GM18907 (cell line): Measurements from ENCODE around the gene UBE2G1.

Experiments used
- ATAC-seq: cut with Tn5 transposase; IDR thresholded peaks from one replicate; pipeline ENCODE4 v1.9.1; 2021; ENCODE audit warnings: mild to moderate bottlenecking, moderate library complexity; ENCODE audit not compliant: unreplicated experiment

UBE2G1 gene

DNA sequence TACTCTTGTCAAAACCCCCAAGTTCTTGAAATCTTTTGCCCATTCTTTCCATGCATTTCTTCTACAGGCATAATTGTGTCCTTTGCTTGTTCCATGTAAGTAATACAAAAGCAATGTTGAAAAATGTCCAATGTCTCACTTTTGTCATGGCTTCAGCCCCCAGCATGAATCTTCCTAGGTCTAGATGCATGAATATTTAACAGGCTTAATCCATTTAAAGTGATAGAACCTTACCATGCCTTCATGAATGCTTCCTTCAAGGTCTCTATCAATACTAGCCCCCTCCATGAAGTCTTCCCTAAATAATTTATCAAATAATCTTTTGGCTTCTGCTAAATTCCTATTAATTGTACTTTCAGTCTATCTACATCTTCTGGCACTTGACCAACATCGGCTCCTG, 56.6 kb downstream of the UBE2G1 start:
- no peak for ATAC-seq

DNA sequence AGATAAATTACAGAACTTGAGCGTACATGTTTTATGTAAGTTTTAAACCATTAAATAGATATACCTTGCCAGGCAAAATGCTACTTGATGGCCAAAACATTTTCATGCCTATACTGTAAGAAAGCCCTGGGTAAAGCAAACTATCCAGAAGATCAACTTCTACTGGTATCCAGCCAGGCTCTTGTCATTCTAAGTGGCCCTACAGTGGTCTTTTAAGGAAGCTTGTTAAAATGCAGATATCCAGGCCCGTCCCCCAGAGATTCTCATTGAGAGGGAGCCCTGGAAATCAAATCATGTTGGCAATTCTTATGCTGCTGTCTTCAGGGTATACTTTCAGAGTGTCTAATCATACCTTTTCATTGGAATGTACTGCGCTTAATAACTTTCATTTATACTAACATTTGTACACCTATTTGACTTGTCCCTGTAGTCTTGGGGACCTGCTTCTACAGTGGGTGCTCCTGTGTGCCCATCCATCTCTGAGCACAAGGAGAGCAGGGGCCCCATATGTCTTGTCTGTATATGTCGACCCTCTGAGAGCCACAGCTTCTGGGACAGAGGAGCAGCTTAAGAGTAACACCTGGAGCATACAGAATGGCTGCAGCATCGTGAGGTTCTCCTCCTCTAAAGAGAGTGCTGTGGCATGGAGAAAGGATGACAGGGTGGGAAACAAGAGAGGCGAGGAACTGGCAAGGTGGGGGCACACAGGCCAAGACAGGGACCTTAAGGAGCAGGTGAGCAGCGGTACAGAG, 59.1 kb downstream of the UBE2G1 start:
- ATAC-seq, result no peak

DNA sequence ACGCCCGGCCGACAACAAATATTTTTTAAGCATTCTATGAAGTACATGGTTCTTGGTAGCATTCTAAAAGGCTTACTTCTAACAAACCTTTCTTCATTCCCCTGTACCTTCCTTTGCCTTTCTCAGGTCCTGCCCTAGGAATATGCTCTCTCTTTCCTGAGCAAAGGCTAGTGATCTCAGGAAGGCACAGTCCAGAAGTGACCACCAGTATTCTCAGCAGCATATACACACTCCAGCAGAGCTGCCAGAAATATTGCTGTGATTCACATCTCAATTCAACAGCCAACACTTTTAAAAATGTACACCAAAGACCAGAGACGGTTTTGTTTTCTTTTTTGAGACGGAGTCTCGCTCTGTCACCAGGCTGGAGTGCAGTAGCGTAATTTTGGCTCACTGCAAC, 61.3 kb downstream of the UBE2G1 start:
- no peak for ATAC-seq

DNA sequence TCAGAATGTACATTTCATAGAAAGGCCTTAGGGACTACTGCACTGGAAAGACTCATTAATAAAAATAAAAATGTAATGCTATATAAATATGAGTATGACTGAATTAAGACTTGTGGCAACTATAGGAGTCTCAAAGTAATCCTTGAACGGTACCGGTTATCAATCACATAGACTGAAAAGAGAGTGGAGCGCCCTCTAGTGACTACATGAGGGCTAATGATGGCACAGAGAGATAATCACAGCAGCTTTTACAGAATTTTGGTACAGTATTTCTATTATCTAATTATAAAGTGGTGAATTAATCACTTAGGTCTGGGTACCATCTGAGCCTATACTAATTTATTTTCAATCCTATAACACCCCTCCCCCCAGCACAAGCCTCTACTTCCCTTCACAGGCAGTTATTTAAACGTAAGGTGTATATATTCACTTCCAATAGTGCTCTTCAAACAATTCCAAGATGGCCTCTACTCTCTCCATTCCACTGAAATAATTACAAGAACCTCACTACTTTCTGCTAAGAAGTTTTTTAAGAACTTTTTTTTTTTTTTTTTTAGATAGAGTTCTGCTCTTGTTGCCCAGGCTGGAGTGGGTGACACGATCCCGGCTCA, 62.0 kb downstream of the UBE2G1 start:
- no peak for ATAC-seq

DNA sequence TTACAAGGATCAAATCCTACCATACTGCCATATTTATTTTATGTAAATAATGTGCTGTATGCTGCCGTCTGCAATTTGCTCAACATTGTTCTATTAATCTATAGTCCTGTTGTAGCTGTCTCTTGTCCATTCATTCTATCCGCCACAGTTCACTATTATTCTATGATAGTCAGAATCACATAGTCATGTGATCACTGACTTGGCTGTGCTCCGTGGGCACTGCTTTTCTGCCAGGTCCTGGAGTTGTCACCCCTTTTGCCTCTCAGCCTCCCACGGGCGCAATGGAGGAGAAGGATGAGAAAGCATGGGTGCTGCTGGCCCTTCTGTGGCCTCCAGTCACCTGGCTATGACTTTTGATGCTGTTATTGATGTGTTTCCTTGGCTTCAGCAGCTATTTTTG, 65.4 kb downstream of the UBE2G1 start:
- ATAC-seq, result no peak

DNA sequence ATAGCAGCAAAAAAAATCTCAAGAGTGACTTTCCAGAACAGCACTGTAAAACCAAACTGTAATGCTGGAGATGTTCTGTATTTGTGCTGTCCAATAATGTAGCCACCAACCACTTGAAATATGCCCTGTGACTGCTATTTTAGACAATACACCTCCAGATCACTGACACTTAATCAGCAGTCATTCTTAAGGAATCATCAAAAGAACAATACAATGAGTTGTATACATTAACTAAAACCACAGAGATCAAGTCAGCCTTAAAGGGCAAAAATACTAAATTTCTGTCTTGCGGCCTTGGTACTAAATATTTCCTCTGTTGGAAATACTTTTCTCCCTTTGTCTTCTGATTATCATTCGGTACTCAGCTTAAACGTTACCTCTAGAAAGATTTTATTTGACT, 69.1 kb downstream of the UBE2G1 start:
- ATAC-seq, result no peak

DNA sequence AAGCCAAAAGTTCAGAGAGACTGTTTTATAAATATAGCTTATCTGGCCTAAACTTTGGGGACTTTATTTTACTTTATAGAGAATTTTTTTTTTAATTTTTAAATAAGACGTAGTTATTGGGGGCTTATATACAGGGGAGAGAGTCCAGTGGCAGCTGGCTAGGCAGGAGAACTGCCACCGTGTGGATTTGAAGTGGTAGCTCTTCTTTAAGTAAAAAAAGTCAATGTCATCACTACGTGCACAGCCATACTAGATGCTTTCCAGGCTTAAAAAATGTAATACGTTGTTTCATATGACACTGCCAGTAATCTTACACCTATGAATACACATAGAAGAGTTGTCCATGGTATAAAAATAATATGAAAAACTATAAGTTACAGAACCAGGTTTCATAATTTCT, 70.8 kb downstream of the UBE2G1 start:
- no peak for ATAC-seq

DNA sequence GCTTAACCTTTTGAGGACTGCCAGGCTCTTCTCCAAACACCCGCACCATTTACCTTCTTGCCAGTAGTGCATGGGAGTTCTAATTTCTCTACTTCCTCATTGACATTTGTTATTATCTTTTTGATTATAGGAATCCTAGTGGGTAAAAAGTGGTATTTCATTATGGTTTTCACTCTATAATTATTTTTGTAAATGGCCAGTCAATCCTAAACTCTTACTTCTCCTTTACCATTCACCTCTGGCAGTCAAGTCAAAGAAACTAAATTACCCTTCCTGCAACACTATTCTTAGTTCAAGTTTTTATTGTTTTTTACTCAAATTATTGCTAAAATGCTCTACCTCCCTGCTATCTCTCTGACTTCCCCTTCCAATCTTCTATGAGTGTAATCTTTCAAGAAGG, 72.9 kb downstream of the UBE2G1 start:
- no peak for ATAC-seq

DNA sequence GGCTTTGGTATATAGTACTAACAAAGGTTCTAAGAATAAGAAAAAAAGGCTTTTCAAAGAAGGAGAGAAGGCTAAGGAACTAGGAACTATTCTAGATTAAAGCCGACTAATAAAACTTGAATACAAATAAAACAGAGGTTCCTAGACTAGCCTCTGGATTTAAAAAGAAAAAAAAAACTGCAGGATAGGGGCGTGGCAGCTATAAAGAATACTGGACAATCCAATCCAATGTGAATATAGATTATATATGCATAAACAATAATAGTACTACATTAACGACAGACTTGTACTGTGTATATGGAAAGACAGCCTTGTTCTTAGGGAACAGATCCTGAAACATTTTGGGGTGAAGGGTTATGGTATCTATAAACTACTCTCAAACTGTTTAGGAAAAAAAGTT, 78.8 kb downstream of the UBE2G1 start:
- no peak for ATAC-seq

DNA sequence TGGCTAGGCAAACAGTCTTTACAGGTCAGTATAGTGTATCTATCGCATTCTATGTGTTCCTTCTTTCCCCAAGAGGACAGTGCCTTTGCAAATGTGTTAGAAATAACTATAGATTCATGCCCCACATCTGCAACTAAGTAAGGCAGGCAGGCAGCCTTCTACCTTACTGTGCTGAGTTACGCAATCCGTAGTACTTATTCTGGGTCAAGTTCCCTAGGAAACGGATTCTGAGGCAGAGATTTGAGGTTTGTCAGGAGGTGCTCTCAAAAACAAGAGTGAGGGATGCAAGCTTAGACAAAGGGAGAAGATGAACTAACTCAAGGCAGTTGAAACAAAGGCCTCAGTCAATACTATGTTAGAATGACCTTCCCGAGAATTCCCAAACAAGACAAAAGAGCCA, 90.0 kb downstream of the UBE2G1 start:
- no peak for ATAC-seq

DNA sequence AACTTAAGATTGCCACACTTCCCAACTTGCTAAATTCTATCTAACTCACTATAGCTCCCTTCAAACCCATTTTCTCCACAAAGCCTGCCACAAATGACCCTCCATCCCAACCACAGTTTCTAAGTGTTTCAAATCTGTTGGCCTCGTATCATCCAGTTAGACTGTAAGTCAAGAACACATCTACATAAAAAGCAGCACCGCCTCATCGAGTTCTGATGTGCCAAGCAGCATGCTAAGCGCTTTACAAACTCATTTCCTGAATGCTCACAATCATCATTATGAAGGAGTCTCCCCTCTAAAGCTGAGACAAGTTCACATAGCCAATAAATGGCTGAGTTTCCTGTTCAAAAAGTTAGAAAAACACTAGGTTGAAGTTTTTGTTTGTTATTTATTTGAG, 93.5 kb downstream of the UBE2G1 start:
- no peak for ATAC-seq

DNA sequence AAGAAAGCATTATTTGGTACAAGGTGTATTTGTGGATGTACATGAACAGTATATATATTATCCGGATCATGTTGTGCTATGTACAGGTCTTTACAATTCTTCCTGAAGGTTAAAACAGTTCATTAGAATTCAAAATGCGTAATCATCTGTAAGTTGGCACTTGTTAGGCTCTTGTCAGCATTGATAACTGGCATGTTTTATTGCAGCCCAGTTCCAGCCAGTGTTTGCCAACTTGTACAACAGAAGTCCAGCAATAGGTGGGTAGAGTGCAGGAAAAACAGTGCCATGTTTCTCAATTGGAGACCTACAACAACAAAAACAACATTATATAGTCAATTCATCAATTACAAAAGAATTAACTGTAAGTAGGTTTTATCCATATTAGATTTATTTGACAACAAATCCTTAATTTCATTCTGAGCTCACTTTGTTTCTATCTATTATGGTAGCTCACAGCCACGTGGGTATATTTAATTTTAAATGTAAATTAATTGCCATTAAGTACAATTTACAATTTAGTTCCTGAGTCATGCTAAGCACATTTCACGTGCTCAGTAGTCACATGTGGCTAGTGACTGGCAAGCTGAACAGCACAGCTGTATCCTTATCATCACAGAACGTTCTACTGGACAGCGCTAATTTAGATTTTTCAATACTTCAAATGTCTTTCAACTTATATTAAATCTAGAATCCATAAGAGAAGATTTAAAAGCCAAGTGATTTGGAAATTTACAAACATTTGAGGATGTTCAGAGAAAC, 94.1 kb downstream of the UBE2G1 start:
- ATAC-seq, result no peak

DNA sequence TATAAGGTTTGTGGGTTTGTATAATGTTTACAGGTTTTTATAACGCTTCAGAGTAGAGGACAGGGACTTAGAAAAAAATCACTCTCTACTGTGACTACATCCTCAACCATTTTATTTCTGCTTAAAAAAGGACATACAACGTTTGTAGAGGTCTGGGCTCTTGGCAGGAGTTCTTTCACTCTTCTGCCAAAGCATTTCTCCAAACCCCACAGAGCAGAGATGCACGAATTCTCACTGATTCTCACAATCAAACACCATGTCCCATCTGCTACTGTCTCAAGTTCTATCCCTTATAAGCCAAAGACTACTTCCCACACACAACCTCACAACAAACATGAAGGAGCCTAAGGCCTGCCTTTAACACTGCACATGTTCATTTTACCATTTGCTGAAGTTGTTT, 95.7 kb downstream of the UBE2G1 start:
- no peak for ATAC-seq

DNA sequence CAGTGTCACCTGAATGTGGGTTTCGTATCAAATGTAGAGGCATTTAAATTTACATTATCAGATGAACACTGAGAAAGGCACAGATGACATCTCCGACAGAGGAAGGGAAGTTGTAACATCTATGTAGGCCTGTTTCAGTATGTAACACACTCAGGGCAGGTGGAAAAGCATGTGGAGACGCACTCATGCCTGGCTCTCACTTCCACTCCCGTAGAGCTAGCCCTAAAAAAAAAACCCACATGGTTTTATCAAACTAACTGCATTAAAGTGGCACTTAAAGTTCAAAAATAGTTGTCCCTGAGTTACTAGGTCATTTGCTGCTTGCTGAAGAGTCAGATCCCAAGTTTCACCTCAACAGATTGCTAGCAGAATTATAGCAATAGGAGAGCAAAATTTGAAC, 96.6 kb downstream of the UBE2G1 start:
- no peak for ATAC-seq

DNA sequence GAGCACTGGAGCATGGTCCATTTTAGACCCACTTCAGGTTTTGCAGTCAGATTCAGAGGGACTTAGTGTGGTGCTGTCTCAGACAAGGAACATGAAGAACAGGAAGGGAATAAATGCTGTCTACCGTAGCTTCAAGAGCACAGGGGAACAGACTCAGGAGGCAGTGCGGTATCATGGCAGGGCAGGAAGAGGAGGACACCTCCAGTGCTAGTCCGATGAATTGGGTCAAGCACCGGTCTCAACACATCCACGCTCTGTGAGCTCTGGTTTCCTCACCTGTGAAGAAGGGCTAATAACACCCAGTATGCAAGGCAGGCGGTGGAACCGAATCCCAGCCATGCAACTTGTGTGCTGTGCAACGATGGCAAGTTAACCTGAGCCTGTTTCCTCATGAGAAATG, 99.1 kb downstream of the UBE2G1 start:
- no peak for ATAC-seq

DNA sequence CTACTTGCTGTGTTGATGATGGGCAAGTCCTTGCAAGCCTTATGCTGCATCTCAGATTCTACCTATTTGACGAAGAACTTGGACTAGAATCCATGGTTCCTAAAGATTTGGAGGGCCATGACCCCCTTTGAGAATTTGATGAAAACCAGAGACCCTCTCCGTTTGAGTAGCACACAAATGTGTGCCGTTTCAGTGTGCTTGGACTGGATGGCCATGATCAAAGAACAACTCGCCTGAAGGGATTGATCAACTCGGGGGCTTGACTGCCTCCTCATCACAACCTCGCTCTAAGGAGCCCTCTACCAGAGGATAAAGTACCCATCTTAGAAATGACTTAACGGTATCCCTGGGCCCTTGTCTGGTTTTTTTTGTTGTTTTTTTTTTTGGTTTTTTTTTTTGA, 99.9 kb downstream of the UBE2G1 start:
- no peak for ATAC-seq

DNA sequence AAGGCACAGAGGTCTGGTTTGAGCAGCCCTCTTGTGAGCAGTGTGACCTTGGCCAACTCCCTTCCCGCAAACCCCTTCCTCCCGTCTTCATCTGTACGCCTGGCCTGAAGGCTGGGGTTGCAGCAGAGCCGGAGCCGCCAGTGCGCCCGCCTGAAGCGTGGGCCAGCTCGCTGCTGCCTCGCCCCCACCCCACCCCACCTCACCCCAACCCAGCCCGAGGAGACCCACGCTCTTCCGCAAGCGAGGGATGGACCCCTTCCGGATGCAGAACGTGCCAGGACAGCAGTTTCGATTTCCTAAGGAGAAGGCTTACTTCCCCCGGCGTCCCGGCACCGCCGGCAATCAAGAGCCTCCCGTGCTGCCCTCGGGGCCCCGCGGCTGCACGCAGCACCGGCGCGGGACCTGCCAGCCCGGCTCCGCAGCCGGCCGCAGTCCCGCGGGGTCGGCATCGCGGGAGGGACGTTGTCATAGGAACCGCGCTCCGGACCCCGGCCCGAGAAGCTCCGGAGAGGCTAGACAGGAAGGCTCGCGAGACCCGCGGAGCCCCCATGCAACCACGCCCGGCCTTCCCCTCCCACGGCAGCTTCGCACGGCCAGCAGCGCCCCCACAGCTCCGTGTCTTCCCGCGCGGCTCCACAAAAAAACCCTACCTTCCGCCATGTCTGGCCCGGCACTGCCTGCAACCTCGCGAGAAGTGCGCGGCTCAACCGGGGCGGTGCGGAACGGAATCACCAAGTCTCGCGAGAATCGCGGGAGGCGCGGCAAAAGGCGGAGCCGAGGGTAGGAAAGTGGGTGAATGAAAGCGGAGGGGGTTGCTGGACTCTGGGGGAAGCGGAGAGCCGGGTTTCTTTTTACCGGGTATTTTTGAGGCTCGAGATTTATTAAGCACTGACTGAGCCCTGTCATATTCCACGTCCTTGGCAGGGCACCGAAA, 102.9 kb downstream of the UBE2G1 start, which contains the start of gene ANKFY1:
TSS of gene ANKFY1 (minus strand) at position 698 of the 934 bp plus-strand sequence. CDS start at position 660, 38 bp downstream.
- peak; percentile 84 for ATAC-seq

DNA sequence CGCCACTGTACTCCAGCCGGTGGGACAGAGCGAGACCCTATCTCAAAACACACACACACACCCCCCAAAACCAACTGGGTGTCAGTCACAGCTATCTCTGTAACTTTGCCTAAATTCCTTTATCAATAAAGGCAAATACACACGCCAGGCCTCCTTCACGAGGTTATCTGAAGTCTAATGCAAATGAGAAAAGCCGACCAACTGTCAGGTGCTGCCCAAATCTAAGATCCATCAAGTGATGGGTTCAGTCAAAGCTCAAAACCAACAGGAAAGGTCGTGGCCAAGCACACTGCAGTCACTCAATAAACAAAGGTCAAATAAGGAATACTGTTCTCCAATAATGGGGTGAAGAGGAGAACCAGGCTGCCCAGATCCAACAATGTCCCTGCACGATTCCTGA, 103.8 kb downstream of the UBE2G1 start:
- no peak for ATAC-seq

DNA sequence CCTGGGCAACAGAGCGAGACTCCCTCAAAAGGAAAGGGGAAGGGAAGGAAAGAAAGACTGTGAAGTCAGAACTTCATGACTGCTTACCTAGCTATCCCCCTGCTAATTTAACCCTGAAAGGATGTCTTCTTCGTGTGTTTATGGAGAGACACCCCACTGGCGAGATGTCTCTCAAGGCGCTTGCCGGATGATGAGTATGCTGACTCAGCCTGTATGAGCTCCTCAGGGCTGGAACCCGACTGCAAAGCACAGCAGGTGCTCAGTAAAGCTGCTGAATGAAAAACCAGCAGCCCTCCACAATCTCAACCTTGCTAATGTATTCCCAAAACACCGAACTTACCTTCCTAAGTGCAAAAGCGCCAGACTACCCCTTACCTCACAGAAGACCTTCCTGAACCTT, 105.0 kb downstream of the UBE2G1 start:
- no peak for ATAC-seq

DNA sequence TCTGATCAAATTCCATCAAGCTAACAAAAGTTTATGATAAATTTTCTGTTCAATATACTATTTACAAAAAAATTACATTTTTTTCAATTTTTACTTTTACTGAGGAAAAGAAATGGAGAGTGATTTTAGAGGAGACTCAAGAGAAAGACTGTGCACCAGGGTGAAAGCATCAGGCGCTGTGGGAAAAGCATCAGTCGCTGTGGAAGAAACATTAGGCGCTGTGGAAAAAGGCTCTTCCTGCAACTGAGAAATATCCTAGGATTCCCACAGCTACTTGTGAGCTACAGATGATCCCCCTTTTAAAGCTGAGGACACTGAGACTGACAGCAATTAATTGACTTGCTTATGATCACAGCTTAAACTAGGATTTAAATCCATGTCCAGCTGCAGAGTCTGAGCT, 107.6 kb downstream of the UBE2G1 start:
- no peak for ATAC-seq

DNA sequence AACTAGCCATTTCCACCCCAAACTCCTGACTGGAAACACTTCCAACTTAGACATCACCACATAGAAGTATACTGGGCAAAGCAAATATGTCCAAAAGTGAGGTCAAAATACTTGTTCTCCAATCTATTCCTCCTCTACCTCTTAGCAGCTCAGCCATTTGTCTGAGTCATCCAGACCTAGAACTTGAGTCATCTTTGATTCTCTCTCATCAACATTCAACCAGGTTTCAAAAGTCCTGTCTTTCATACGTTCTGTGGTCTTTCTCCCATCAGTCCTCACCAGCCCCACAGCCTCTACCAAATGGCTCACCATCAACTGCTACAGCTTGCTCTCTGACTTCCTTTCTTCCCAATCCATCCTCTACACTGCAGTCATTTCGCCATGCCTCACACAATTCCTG, 109.5 kb downstream of the UBE2G1 start:
- ATAC-seq, result no peak
